Measurements from ENCODE around the gene SPEF1.

SPEF1 gene

GRCh38 chr20:3755269-3755668 is 26.0 kb downstream of the SPEF1 start:
- DNase-seq: no peak
- in situ Hi-C loops (cut with HindIII; ENCODE audit: low pct_ligation_motif_present, low pct_unique_long_range_greater_than_20kb, low sequenced_read_pairs): no loop called here

- DNase-seq: no peak
- in situ Hi-C loops (cut with HindIII; ENCODE audit: low pct_ligation_motif_present, low pct_unique_long_range_greater_than_20kb, low sequenced_read_pairs): no loop called here
Observed at GRCh38 chr20:3754276-3754630, 27.0 kb downstream of the SPEF1 start.

GRCh38 chr20:3753501-3754275 is 27.6 kb downstream of the SPEF1 start:
- in situ Hi-C loops (cut with HindIII; ENCODE audit: low pct_ligation_motif_present, low pct_unique_long_range_greater_than_20kb, low sequenced_read_pairs): no loop called here
- no peak for DNase-seq

DNA sequence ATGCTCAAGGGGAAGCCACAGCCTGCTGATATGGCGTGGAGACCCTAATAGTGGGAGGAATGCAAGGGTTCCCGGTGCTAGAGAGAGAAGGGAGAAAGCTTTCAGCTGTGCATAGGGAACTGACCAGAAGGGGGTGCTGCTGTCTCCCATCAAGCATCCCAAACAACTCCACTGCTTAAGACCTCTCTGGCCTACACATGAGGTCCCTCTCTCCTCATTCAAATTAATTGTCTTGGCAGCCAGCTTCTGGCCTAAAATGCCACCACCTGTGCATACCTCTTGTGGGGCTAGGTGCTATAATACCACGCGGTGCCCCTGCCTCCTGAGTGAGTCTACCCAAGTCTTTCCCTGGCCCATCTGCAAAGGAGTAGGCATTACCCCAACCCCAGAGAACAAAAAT is 28.1 kb downstream of the SPEF1 start:
- DNase-seq: peak; percentile 55
- in situ Hi-C loops (cut with HindIII; ENCODE audit: low pct_ligation_motif_present, low pct_unique_long_range_greater_than_20kb, low sequenced_read_pairs): no loop called here

DNA sequence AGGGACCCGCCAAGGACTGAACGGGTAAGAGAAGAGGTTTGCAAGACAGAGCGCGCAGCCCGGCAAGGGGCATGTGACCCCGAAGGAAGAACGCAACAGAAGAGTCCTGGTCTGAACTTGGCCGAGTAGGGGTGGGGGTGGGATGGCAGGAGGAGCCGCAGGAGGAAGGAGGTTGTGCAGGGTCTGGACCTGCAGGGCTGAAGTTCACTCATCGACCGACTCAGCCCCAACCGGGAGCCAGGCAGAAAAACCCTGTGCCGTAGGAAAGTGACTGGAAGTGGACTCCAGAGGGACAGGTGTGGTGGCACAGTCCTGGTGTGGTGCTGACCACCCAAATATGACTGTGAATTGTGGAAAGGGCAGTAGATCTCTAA is 28.9 kb downstream of the SPEF1 start:
- no peak for DNase-seq
- in situ Hi-C loops (cut with HindIII; ENCODE audit: low pct_ligation_motif_present, low pct_unique_long_range_greater_than_20kb, low sequenced_read_pairs): no loop called here

DNA sequence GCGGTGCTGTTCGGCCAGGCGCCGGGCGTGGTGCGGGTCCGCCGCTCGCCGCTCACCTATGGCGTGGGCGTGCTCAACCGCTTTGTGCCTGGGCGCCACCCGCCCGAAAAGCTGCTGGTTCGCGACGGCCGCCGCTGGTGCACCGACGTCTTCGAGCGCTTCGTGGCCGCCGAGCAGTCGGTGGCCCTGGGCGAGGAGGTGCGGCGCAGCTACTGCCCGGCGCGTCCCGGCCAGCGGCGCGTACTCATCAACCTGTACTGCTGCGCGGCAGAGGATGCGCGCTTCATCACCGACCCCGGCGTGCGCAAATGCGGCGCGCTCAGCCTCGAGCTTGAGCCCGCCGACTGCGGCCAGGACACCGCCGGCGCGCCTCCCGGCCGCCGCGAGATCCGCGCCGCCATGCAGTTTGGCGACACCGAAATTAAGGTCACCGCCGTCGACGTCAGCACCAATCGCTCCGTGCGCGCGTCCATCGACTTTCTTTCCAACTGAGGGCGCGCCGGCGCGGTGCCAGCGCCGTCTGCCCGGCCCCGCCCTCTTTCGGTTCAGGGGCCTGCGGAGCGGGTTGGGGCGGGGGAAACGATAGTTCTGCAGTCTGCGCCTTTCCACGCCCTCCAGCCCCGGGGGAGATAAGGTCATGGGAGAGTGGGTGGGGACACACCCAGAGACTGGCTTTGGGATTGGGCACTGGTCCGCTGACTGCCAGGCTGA is 29.4 kb downstream of the SPEF1 start:
- no peak for DNase-seq

DNA sequence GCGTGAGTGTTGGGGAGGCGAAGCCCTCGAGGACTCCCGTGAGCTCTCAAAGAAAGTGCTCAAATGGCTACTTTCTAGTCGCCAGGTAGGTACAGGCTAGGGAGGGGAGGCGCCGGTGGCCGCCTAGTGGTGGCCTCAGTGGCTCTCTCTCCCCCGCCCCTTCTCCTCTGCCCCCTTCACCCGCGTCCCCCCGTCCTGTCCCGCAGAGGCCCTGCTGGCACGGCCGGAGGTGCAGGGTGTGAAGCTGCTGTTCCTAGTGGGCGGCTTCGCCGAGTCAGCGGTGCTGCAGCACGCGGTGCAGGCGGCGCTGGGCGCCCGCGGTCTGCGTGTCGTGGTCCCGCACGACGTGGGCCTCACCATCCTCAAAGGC is 30.0 kb downstream of the SPEF1 start:
- in situ Hi-C loops (cut with HindIII; ENCODE audit: low pct_ligation_motif_present, low pct_unique_long_range_greater_than_20kb, low sequenced_read_pairs): no loop called here
- DNase-seq: no peak

More for the DNA sequence above, 29.4 kb downstream of the SPEF1 start:
- in situ Hi-C loops (cut with HindIII; ENCODE audit: low pct_ligation_motif_present, low pct_unique_long_range_greater_than_20kb, low sequenced_read_pairs): no loop called here

DNA sequence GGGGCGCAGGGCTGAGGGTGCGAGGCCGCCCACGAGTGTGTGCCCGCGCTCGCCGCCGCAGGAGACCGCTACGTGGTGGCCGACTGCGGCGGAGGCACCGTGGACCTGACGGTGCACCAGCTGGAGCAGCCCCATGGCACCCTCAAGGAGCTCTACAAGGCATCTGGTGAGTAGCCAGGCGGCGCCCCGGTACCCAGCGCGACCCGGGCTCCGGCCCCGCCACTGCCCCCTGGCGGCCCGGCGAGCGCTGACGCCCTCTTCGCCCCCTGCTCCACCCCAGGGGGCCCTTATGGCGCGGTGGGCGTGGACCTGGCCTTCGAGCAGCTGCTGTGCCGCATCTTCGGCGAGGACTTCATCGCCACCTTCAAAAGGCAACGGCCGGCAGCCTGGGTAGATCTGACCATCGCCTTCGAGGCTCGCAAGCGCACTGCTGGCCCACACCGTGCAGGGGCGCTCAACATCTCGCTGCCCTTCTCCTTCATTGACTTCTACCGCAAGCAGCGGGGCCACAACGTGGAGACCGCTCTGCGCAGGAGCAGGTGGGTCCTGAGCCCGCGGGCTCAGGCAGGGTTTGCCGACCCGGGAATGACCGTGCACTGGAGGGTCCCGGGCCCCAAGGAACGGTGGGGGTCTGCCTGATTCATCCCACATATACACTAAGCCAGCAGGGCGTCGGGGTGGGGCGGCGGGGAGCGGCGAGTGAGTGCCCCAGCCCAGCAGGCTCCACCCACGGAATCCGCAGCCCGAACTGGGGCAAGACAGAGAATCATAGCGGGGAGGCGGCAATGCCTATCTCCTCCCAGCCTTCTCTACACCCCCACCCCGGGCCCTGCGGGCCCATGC is 31.3 kb downstream of the SPEF1 start:
- peak; percentile 37 for DNase-seq
- in situ Hi-C loops (cut with HindIII; ENCODE audit: low pct_ligation_motif_present, low pct_unique_long_range_greater_than_20kb, low sequenced_read_pairs): no loop called here

DNA sequence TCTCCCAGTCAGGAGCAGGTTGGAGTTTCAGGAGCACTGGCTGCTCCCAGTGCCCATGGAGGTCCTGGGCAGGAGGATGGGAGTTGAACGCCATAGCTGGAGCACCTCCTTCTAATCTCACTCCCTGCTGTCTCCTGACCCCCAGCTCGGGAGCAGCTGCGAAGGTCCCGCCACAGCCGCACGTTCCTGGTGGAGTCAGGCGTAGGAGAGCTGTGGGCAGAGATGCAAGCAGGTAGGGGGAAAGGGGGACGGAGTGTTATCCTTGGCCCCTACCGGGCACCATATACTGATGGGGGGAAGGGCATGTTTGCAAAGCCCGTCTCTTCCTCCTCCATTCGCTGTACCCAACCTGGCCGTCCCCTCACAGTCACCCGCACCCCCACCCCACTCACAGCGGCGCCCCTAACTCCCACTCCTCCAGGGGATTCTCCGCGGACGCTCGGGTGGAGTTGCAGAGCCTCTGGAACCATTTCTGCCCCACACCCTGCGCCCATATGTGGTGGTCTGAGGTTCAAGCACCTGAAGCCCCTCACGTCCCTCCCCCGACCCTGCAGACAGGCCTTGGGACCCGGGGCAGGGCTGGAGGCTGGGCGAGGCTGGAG is 32.1 kb downstream of the SPEF1 start:
- in situ Hi-C loops (cut with HindIII; ENCODE audit: low pct_ligation_motif_present, low pct_unique_long_range_greater_than_20kb, low sequenced_read_pairs): no loop called here
- no peak for DNase-seq

GRCh38 chr20:3748073-3748472 is 33.2 kb downstream of the SPEF1 start:
- no peak for DNase-seq
- in situ Hi-C loops (cut with HindIII; ENCODE audit: low pct_ligation_motif_present, low pct_unique_long_range_greater_than_20kb, low sequenced_read_pairs): no loop called here

DNA sequence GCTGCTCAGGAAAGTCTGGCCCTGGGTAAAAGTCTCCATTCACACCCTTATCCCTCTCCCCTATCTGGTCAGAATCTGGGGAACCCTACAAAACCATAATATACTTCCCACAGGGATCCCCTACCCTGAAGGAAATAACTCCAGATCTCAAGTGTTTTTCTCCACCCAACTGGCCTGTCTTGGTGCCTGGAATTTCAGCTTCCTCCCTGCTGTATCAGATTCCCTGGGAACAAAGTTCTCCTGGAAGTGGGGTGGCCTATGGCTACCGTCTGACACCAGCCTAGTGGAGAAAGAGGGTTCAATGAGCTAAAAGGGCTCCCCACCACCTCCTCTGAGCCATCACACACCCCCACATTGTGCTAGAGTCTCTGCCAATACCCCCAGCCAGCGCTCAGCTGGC is 33.8 kb downstream of the SPEF1 start:
- in situ Hi-C loops (cut with HindIII; ENCODE audit: low pct_ligation_motif_present, low pct_unique_long_range_greater_than_20kb, low sequenced_read_pairs): no loop called here
- no peak for DNase-seq

DNA sequence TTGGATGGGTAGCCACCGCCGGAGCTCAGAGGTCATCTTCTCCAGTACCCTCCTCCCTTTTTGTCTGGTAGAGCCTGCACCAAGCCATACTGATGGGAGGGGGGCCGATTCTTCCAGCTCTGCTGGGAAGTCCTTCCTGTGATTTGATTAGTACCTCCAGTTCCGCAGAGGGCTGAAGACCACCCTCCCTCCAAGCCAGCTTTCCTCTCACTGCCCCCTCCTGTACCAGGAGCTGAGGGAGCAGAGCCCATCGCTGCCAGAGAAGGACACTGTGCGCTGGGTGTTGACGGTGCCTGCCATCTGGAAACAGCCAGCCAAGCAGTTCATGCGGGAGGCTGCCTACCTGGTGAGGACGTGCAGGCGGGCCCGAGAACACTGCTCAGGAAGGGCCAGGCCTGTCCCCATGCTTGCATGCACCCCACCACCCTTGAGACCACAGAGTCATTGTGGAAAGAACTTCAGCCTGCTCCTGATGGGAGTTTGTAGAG is 35.5 kb downstream of the SPEF1 start:
- in situ Hi-C loops (cut with HindIII; ENCODE audit: low pct_ligation_motif_present, low pct_unique_long_range_greater_than_20kb, low sequenced_read_pairs): no loop called here
- no peak for DNase-seq

- in situ Hi-C loops (cut with HindIII; ENCODE audit: low pct_ligation_motif_present, low pct_unique_long_range_greater_than_20kb, low sequenced_read_pairs): no loop called here
- no peak for DNase-seq
Observed at GRCh38 chr20:3744806-3745685, 36.2 kb downstream of the SPEF1 start.

- in situ Hi-C loops (cut with HindIII; ENCODE audit: low pct_ligation_motif_present, low pct_unique_long_range_greater_than_20kb, low sequenced_read_pairs): no loop called here
Observed at GRCh38 chr20:3744037-3744436, 37.2 kb downstream of the SPEF1 start.

GRCh38 chr20:3743251-3743650 is 38.0 kb downstream of the SPEF1 start:
- in situ Hi-C loops (cut with HindIII; ENCODE audit: low pct_ligation_motif_present, low pct_unique_long_range_greater_than_20kb, low sequenced_read_pairs): no loop called here
- no peak for DNase-seq

More at GRCh38 chr20:3744037-3744436, 37.2 kb downstream of the SPEF1 start:
- DNase-seq: no peak

- DNase-seq: no peak
- in situ Hi-C loops (cut with HindIII; ENCODE audit: low pct_ligation_motif_present, low pct_unique_long_range_greater_than_20kb, low sequenced_read_pairs): no loop called here
Observed at GRCh38 chr20:3741836-3742458, 39.3 kb downstream of the SPEF1 start.

DNA sequence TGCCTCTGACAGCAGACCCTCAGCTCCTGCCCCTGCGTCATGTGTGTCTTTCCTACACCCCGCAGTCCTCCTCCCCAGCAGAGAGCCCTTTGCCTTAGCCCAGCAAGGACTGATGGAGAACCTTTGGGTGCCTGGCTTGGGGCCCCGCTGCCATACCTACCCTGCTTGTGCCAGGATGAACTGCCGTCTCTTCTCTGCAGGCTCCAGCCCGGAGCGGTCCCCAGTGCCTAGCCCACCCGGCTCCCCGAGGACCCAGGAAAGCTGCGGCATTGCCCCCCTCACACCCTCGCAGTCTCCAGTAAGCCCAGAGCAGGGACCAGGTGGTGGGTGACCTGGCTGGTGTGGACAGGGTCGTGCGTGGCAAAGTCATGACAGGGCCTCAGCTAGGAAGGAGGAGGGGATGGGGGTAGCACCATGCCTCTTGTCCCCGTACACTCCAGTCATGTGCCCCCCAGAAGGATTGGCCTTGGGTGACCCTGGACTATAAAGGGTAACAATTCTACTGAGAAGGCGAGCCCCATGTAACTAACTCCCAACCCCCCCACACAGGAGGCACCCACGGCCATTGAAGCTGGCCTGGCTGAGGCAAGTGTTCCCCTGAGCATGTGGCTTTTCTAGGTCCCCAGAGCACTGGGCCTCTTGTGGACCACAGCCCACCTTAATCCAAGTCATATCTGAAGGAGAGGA is 40.5 kb downstream of the SPEF1 start:
- no peak for DNase-seq
- in situ Hi-C loops (cut with HindIII; ENCODE audit: low pct_ligation_motif_present, low pct_unique_long_range_greater_than_20kb, low sequenced_read_pairs): no loop called here

All from ACHN (cell line).